Measurements from ENCODE around the gene GCK. TPM values are rescaled to one million over a fixed set of nuclear protein-coding genes. Genes with fewer than 3 reads are reported as not detected.
A peak's percentile ranks its signal among the peaks of the same experiment; 100 is the strongest.

The GCK gene
- total RNA-seq, 1 experiment from 2014 or later: not detected

GRCh38 chr7:44213877-44214388, 24.7 kb upstream of the GCK start:
- Histone ChIP-seq H3K36me3 (ENCODE audit: low read depth, low read length) (peaks cover 17% of the 10 kb centered on the region; the same call in 1 of the 2 replicates), H2AFZ (ENCODE audit: low read length) (no peak overlapping the region), H3K9me3 (ENCODE audit: low read length) (no peaks in the 10 kb centered on the region), H3K27ac (ENCODE audit: low read length) (no peak overlapping the region), H3K9me2 (replicated peaks; ENCODE audit: low read length) (no peaks in the 10 kb centered on the region), H3K4me3 (ENCODE audit: low read length) (no peak overlapping the region), H3K9ac (ENCODE audit: low read length) (no peak overlapping the region), H3K27me3 (ENCODE audit: low read length) (no peaks in the 10 kb centered on the region), H3F3A (ENCODE audit: low read length, unreplicated experiment) (no peaks in the 10 kb centered on the region), H4K20me1 (ENCODE audit: low read length) (no peaks in the 10 kb centered on the region), H3K79me2 (ENCODE audit: low read length) (no peaks in the 10 kb centered on the region), H3K4me2 (ENCODE audit: low read length) (no peak overlapping the region), H3K4me1 (ENCODE audit: insufficient read depth, low read length) (no peaks in the 10 kb centered on the region)
- no peak; the same call in 1 of the 2 replicates for ATAC-seq
- no peak for DNase-seq
- ChIA-PET POLR2A (ENCODE audit: unreplicated experiment) (no interaction called here), CTCF (no interaction called here)
- intact Hi-C loops (cut with micrococcal nuclease): loop anchor here (1.0 kb wide), 1 partner anchor 263 kb away; no protein-coding TSS in a partner anchor
- BruUV-seq (replicated peaks): no TSS peak
- TF ChIP-seq EZH2phosphoT487 (IDR thresholded peaks at IDR 0.05; ENCODE audit: borderline replicate concordance, low read length): no peak

- TF ChIP-seq CTCF (conservative IDR thresholded peaks at IDR 0.05; ENCODE audit: low read depth, low read length): no peak
- no peak for TF ChIP-seq EZH2phosphoT487 (IDR thresholded peaks at IDR 0.05; ENCODE audit: borderline replicate concordance, low read length)
- TF ChIP-seq EZH2 (IDR thresholded peaks at IDR 0.05; ENCODE audit: low read length, unreplicated experiment): no peak
- Histone ChIP-seq H3K4me1 (ENCODE audit: insufficient read depth, low read length) (no peaks in the 10 kb centered on the region), H3K9me2 (replicated peaks; ENCODE audit: low read length) (no peaks in the 10 kb centered on the region), H3K79me2 (ENCODE audit: low read length) (no peaks in the 10 kb centered on the region), H3K9me3 (ENCODE audit: low read length) (no peaks in the 10 kb centered on the region), H3K27me3 (ENCODE audit: low read length) (no peaks in the 10 kb centered on the region), H3K4me2 (ENCODE audit: low read length) (no peak overlapping the region), H3K4me3 (ENCODE audit: low read length) (no peak overlapping the region), H3K36me3 (ENCODE audit: low read depth, low read length) (peaks cover 23% of the 10 kb centered on the region; the same call in 1 of the 2 replicates), H3K27ac (ENCODE audit: low read length) (no peak overlapping the region), H4K20me1 (ENCODE audit: low read length) (no peaks in the 10 kb centered on the region), H3F3A (ENCODE audit: low read length, unreplicated experiment) (no peaks in the 10 kb centered on the region), H3K9ac (ENCODE audit: low read length) (no peak overlapping the region), H2AFZ (ENCODE audit: low read length) (no peak overlapping the region)
- no peak for ATAC-seq
- DNase-seq: no peak
- POLR2A ChIA-PET (ENCODE audit: unreplicated experiment): no interaction called here
- no TSS peak for BruUV-seq (replicated peaks)
- intact Hi-C loops (cut with micrococcal nuclease): no loop called here
- CTCF ChIA-PET: no interaction called here
Measured at GRCh38 chr7:44213206-44213876, 24.1 kb upstream of the GCK start.

- H3K4me3 ChIP-seq (ENCODE audit: low read length): no peak overlapping the region
- H4K20me1 ChIP-seq (ENCODE audit: low read length): no peaks in the 10 kb centered on the region
- DNase-seq (no peak), ATAC-seq (no peak)
- no peaks in the 10 kb centered on the region for H3F3A ChIP-seq (ENCODE audit: low read length, unreplicated experiment)
- H3K79me2 ChIP-seq (ENCODE audit: low read length): no peaks in the 10 kb centered on the region
- H3K9ac ChIP-seq (ENCODE audit: low read length): no peak overlapping the region
- ChIA-PET CTCF (no interaction called here), POLR2A (ENCODE audit: unreplicated experiment) (no interaction called here)
- no peak overlapping the region for H2AFZ ChIP-seq (ENCODE audit: low read length)
- intact Hi-C loops (cut with micrococcal nuclease): no loop called here
- no peak for TF ChIP-seq EZH2phosphoT487 (IDR thresholded peaks at IDR 0.05; ENCODE audit: borderline replicate concordance, low read length)
- no peak for TF ChIP-seq EZH2 (IDR thresholded peaks at IDR 0.05; ENCODE audit: low read length, unreplicated experiment)
- no peak for TF ChIP-seq CTCF (conservative IDR thresholded peaks at IDR 0.05; ENCODE audit: low read depth, low read length)
- H3K9me3 ChIP-seq (ENCODE audit: low read length): no peaks in the 10 kb centered on the region
- no peak overlapping the region for H3K27ac ChIP-seq (ENCODE audit: low read length)
- H3K9me2 ChIP-seq (replicated peaks; ENCODE audit: low read length): no peaks in the 10 kb centered on the region
- BruUV-seq (replicated peaks): TSS peak; percentile 18
- no peaks in the 10 kb centered on the region for H3K27me3 ChIP-seq (ENCODE audit: low read length)
- no peak overlapping the region for H3K4me2 ChIP-seq (ENCODE audit: low read length)
- peaks cover 24% of the 10 kb centered on the region; the same call in 1 of the 2 replicates for H3K36me3 ChIP-seq (ENCODE audit: low read depth, low read length)
- H3K4me1 ChIP-seq (ENCODE audit: insufficient read depth, low read length): no peaks in the 10 kb centered on the region
Measured at GRCh38 chr7:44212581-44213184, 23.4 kb upstream of the GCK start.
